NCI-H345 treated with DMSO at 0.1 percent for 48 hours (cell line): ENCODE results near the gene MCM8.
"Not testable (repeated sequence)": the region's sequence is repeated elsewhere in the genome, so short reads cannot be mapped to it uniquely, and the experiment has no call there.

Source experiments
- DNase-seq: peaks from one replicate; lab custom pipeline; 2025; ENCODE audit not compliant: unreplicated experiment; lab: John Stamatoyannopoulos, UW

The MCM8 gene

GRCh38 chr20:5999783-6000182 is 49.3 kb downstream of the MCM8 start:
- no peak for DNase-seq

GRCh38 chr20:6000871-6001270 is 50.4 kb downstream of the MCM8 start:
- no peak for DNase-seq

GRCh38 chr20:6006603-6006949 is 56.1 kb downstream of the MCM8 start:
- DNase-seq: no peak

- DNase-seq: no peak
Measured at GRCh38 chr20:6007094-6007528, 56.7 kb downstream of the MCM8 start.

- DNase-seq: no peak
Measured at GRCh38 chr20:6007529-6008103, 57.2 kb downstream of the MCM8 start.

GRCh38 chr20:6008254-6008653 is 57.8 kb downstream of the MCM8 start:
- no peak for DNase-seq

- no peak for DNase-seq
Measured at GRCh38 chr20:6012179-6012578, 61.7 kb downstream of the MCM8 start.

GRCh38 chr20:6014017-6014416 is 63.6 kb downstream of the MCM8 start:
- DNase-seq: no peak

GRCh38 chr20:6014957-6015356 is 64.5 kb downstream of the MCM8 start:
- DNase-seq: no peak

GRCh38 chr20:6017467-6017866 is 67.0 kb downstream of the MCM8 start:
- DNase-seq: no peak

GRCh38 chr20:6017880-6018279 is 67.4 kb downstream of the MCM8 start:
- DNase-seq: no peak

- DNase-seq: no peak
Measured at GRCh38 chr20:6024768-6025167, 74.3 kb downstream of the MCM8 start.

GRCh38 chr20:6026051-6026450 is 75.6 kb downstream of the MCM8 start:
- DNase-seq: no peak

GRCh38 chr20:6028818-6029217 is 78.4 kb downstream of the MCM8 start:
- DNase-seq: no peak

GRCh38 chr20:6029538-6029937 is 79.1 kb downstream of the MCM8 start:
- DNase-seq: no peak

GRCh38 chr20:6030453-6031080 is 80.1 kb downstream of the MCM8 start:
- DNase-seq: no peak

- DNase-seq: not testable (repeated sequence)
Measured at GRCh38 chr20:6032907-6033306, 82.5 kb downstream of the MCM8 start.

- no peak for DNase-seq
Measured at GRCh38 chr20:6034134-6034969, 83.9 kb downstream of the MCM8 start.

- no peak for DNase-seq
Measured at GRCh38 chr20:6036213-6036612, 85.8 kb downstream of the MCM8 start.

GRCh38 chr20:6037082-6037481 is 86.6 kb downstream of the MCM8 start:
- DNase-seq: no peak

- no peak for DNase-seq
Measured at GRCh38 chr20:6038256-6038655, 87.8 kb downstream of the MCM8 start.

- DNase-seq: no peak
Measured at GRCh38 chr20:6039766-6040165, 89.3 kb downstream of the MCM8 start.
